Fibroblast of villous mesenchyme (primary cell): ENCODE results near the gene KRABD2. TPM values are rescaled to one million over a fixed set of nuclear protein-coding genes. Genes with fewer than 3 reads are reported as not detected.

Experiments used
- DNase-seq: peaks from one replicate; pipeline ENCODE4 v3.0.0-alpha.2; 2010; ENCODE audit warnings: low read depth
- H3K4me3 ChIP-seq: 2 replicates; pipeline ENCODE4 v1.5.1; 2011; ENCODE audit warnings: low read depth, mild to moderate bottlenecking, low read length
- small RNA-seq: library from RNA; depleted of rRNA; stranded (forward); fragments of <200 nt; gene quantifications from one replicate; pipeline ENCODE3, GENCODE V24; 2012
- total RNA-seq: library from RNA; depleted of rRNA; stranded (reverse); fragments of >200 nt; gene quantifications from 2 replicates; pipeline ENCODE4 v1.2.3, GENCODE V29; 2012
- TF ChIP-seq, protein P1 (sequence below): IDR thresholded peaks from 2 replicates; pipeline ENCODE4 v1.5.1; 2012; ENCODE audit warnings: low read depth, mild to moderate bottlenecking, low read length; ENCODE audit not compliant: insufficient read depth

KRABD2 gene

GRCh38 chr17:8338753-8339140 lies 37.8 kb downstream of the KRABD2 start:
- TF ChIP-seq, protein P1, sequence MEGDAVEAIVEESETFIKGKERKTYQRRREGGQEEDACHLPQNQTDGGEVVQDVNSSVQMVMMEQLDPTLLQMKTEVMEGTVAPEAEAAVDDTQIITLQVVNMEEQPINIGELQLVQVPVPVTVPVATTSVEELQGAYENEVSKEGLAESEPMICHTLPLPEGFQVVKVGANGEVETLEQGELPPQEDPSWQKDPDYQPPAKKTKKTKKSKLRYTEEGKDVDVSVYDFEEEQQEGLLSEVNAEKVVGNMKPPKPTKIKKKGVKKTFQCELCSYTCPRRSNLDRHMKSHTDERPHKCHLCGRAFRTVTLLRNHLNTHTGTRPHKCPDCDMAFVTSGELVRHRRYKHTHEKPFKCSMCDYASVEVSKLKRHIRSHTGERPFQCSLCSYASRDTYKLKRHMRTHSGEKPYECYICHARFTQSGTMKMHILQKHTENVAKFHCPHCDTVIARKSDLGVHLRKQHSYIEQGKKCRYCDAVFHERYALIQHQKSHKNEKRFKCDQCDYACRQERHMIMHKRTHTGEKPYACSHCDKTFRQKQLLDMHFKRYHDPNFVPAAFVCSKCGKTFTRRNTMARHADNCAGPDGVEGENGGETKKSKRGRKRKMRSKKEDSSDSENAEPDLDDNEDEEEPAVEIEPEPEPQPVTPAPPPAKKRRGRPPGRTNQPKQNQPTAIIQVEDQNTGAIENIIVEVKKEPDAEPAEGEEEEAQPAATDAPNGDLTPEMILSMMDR, result no peak
- no peak overlapping the region for H3K4me3 ChIP-seq
- no peak for DNase-seq

GRCh38 chr17:8337802-8338752 lies 38.4 kb downstream of the KRABD2 start:
- no peak overlapping the region for H3K4me3 ChIP-seq
- peak; percentile 30 for DNase-seq
- TF ChIP-seq, protein P1, result no peak

- no peak overlapping the region for H3K4me3 ChIP-seq
- no peak for DNase-seq
- TF ChIP-seq, protein P1, result no peak
These were observed 43.2 kb downstream of the KRABD2 start for GRCh38 chr17:8333281-8333680.

GRCh38 chr17:8332688-8333087 lies 43.8 kb downstream of the KRABD2 start:
- no peak overlapping the region for H3K4me3 ChIP-seq
- TF ChIP-seq, protein P1, result no peak
- no peak for DNase-seq

GRCh38 chr17:8332128-8332527 lies 44.4 kb downstream of the KRABD2 start:
- no peak for DNase-seq
- TF ChIP-seq, protein P1, result no peak
- no peak overlapping the region for H3K4me3 ChIP-seq

GRCh38 chr17:8327303-8327649 lies 49.2 kb downstream of the KRABD2 start:
- peak overlapping the region; percentile 62 for H3K4me3 ChIP-seq
- TF ChIP-seq, protein P1, result no peak
- DNase-seq, result no peak

Small RNAs within 50 kb of the gene (small RNA-seq; reads per million reads assigned to genes)
- not detected for gene RF00265

Other genes with a start within 250 kb of the KRABD2 start
- 5.5 and 12.5 TPM in 2 replicates for gene PER1, start 224.3 kb downstream of the KRABD2 start, total RNA-seq
- gene VAMP2, start 213.8 kb downstream of the KRABD2 start, total RNA-seq, result 5.6 and 6.1 TPM in 2 replicates
- 15.5 and 23.7 TPM in 2 replicates for gene TMEM107, start 200.3 kb downstream of the KRABD2 start, total RNA-seq
- 6.0 and 8.4 TPM in 2 replicates for gene BORCS6, start 186.5 kb downstream of the KRABD2 start, total RNA-seq
- 12.9 and 19.0 TPM in 2 replicates for gene AURKB, start 166.1 kb downstream of the KRABD2 start, total RNA-seq
- gene CTC1, start 128.6 kb downstream of the KRABD2 start, total RNA-seq, result 6.0 and 10.3 TPM in 2 replicates
- gene PFAS, start 127.4 kb downstream of the KRABD2 start, total RNA-seq, result 38.0 and 41.9 TPM in 2 replicates
- 8.2 and 13.5 TPM in 2 replicates for gene RANGRF, start 88.0 kb downstream of the KRABD2 start, total RNA-seq
- 0.86 and 0.97 TPM in 2 replicates for gene SLC25A35, start 81.3 kb downstream of the KRABD2 start, total RNA-seq
- gene ARHGEF15, start 66.5 kb downstream of the KRABD2 start, total RNA-seq, result not detected in 2 replicates
- not detected in 2 replicates for gene ODF4, start 36.9 kb downstream of the KRABD2 start, total RNA-seq
- gene RPL26, start 6.5 kb upstream of the KRABD2 start, total RNA-seq, result 2,045 and 2,110 TPM in 2 replicates
- gene RNF222, start 21.1 kb upstream of the KRABD2 start, total RNA-seq, result not detected in 2 replicates
- 79.6 and 87.7 TPM in 2 replicates for gene NDEL1, start 59.2 kb upstream of the KRABD2 start, total RNA-seq